ENCODE results near the gene ARMC7. TPM values are rescaled to one million over a fixed set of nuclear protein-coding genes. Genes with fewer than 3 reads are reported as not detected.

Gene ARMC7
- total and polyA plus RNA-seq, 8 donors = 2.2 to 26.8 (median 11.4) TPM

DNA sequence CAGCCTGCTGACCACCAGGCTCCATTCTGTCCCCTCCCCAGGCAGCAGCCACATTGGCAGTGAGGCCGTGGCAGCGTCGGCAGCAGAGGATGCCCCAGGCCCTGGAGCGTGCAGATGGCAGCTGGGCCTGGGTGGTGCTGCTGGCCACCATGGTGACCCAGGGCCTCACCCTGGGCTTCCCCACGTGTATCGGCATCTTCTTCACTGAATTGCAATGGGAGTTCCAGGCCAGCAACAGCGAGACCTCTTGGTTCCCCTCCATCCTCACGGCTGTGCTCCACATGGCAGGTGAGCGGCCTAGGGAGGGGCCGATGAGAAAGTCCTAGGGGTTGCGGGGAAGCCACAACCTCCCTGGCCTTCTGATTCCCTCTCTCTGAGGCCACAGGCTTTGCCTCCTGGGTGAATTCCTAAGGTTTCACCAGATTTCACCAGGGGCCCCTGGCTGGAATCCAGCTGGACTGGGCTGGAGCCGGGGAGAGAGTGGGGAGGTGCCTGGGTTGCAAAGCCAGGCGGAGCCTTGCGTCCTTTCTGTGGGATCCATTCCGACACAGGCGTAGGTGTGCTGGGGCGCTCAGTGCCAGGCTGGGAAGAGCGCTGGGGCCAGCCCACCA, 16.1 kb upstream of the ARMC7 start:
- Histone ChIP-seq H3K36me3 (peaks cover 7 to 12% (median 10%) of the 10 kb centered on the region in 4 donors), H3K4me3 (no peak overlapping the region), H3K27me3 (no peaks in the 10 kb centered on the region), H3K9me3 (no peaks in the 10 kb centered on the region), H3K27ac (peak overlapping the region; percentile 60 to 92 (median 86)), H3K4me1 (peaks cover 38 to 89% (median 75%) of the 10 kb centered on the region in 4 donors)
- no peak for TF ChIP-seq POLR2A (IDR thresholded peaks at IDR 0.05)
- no peak for TF ChIP-seq POLR2AphosphoS5 (IDR thresholded peaks at IDR 0.05)
- no peak for TF ChIP-seq EP300 (IDR thresholded peaks at IDR 0.05)
- no peak for TF ChIP-seq CTCF (IDR thresholded peaks at IDR 0.05)
- intact Hi-C loops (cut with DNase I; ENCODE audit: low total_unique reads) = no loop called here
- 63 to 77% (median 64%) methylated on average over 15 to 18 of the region's 18 CpGs for WGBS, 5 donors
- peak; percentile 33 to 59 for DNase-seq

- no peak for TF ChIP-seq CTCF (IDR thresholded peaks at IDR 0.05)
- peak in 1 of 3 donors; percentile 12 for TF ChIP-seq POLR2AphosphoS5 (IDR thresholded peaks at IDR 0.05)
- TF ChIP-seq POLR2A (IDR thresholded peaks at IDR 0.05) = no peak
- TF ChIP-seq EP300 (IDR thresholded peaks at IDR 0.05) = no peak
- peaks cover 15 to 25% (median 22%) of the 10 kb centered on the region in 4 donors for H3K36me3 ChIP-seq
- 34 to 71% (median 46%) methylated on average over 13 to 16 of the region's 16 CpGs for whole genome bisulfite sequencing, 5 donors
- H3K4me1 ChIP-seq = peaks cover 33 to 76% (median 65%) of the 10 kb centered on the region in 4 donors
- no peaks in the 10 kb centered on the region for H3K27me3 ChIP-seq
- no peaks in the 10 kb centered on the region for H3K9me3 ChIP-seq
- peak overlapping the region in 1 of 4 donors; percentile 1 for H3K4me3 ChIP-seq
- peak overlapping the region; percentile 20 to 92 (median 86) for H3K27ac ChIP-seq
- intact Hi-C loops (cut with DNase I; ENCODE audit: low total_unique reads) = no loop called here
- peak; percentile 37 to 47 for DNase-seq
Measured at GRCh38 chr17:75094871-75095399, 14.8 kb upstream of the ARMC7 start.

DNA sequence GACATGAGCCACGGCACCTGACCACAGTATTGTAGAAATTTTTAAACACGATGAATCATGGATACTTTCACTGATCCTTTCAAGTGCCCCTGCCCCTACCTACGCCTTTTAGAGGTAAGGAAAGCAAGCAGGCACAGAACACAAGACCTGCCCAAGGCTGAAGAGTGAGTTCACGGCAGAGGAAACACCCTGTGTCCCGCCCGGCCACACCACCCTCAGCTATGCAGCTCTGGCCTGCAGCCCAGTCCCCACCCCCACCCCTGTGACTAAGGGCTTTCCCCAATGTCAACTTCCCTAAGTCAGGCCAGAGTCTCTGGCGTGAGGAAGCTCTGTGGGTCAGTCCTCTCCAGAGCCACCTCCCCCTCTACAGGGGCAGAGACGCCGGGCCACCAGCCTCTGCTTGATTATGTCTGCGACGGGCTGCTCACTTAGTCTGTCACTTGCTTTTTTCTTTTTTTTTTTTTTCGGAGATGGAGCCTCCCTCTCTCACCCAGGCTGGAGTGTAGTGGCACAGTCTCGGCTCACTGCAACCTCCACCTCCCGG, 13.6 kb upstream of the ARMC7 start:
- TF ChIP-seq EP300 (IDR thresholded peaks at IDR 0.05) (no peak), POLR2AphosphoS5 (IDR thresholded peaks at IDR 0.05) (peak in 2 of 3 donors; percentile 79 to 91), CTCF (IDR thresholded peaks at IDR 0.05) (peak in 1 of 7 experiments; percentile 9), POLR2A (IDR thresholded peaks at IDR 0.05) (no peak)
- H3K9me3 ChIP-seq = no peaks in the 10 kb centered on the region
- peak overlapping the region; percentile 40 to 92 (median 86) for H3K27ac ChIP-seq
- peaks cover 23 to 64% (median 53%) of the 10 kb centered on the region in 4 donors for H3K4me1 ChIP-seq
- WGBS, 5 donors = 15 to 32% (median 21%) methylated on average over 14 of the region's 14 CpGs
- no peak overlapping the region for H3K4me3 ChIP-seq
- intact Hi-C loops (cut with DNase I; ENCODE audit: low total_unique reads) = no loop called here
- H3K27me3 ChIP-seq = no peaks in the 10 kb centered on the region
- H3K36me3 ChIP-seq = peaks cover 22 to 37% (median 33%) of the 10 kb centered on the region in 4 donors
- DNase-seq = peak; percentile 92 to 96

DNA sequence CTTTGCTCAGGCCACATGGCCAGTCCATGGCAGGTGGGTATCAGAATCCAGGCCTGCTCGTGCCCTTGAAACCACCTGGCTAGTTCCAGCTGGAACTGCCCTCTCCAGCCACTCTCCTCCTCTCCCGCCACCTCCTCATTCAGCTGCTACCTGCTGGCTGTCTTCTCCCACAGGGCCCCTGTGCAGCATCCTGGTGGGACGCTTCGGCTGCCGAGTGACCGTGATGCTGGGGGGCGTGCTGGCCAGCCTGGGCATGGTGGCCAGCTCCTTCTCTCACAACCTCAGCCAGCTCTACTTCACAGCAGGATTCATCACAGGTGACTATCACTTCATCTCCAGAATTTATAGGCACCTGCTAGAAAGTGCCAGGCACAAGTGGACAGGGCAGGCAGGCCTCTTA, 11.9 kb upstream of the ARMC7 start:
- 84 to 95% (median 92%) methylated on average over 7 of the region's 7 CpGs for WGBS, 5 donors
- peak in 1 of 2 donors; percentile 23 for DNase-seq
- peaks cover 22 to 40% (median 36%) of the 10 kb centered on the region in 4 donors for H3K36me3 ChIP-seq

More for the DNA sequence above, 11.9 kb upstream of the ARMC7 start:
- peak overlapping the region in 1 of 5 donors; percentile 31 for H3K27ac ChIP-seq
- H3K27me3 ChIP-seq = no peaks in the 10 kb centered on the region
- H3K4me1 ChIP-seq = peaks cover 19 to 46% (median 36%) of the 10 kb centered on the region in 4 donors
- H3K9me3 ChIP-seq = no peaks in the 10 kb centered on the region
- H3K4me3 ChIP-seq = no peak overlapping the region
- intact Hi-C loops (cut with DNase I; ENCODE audit: low total_unique reads) = no loop called here
- no peak for TF ChIP-seq POLR2A (IDR thresholded peaks at IDR 0.05)
- TF ChIP-seq CTCF (IDR thresholded peaks at IDR 0.05) = no peak
- no peak for TF ChIP-seq EP300 (IDR thresholded peaks at IDR 0.05)
- no peak for TF ChIP-seq POLR2AphosphoS5 (IDR thresholded peaks at IDR 0.05)
